Fibroblast of the aortic adventitia (primary cell): ENCODE data around the gene DLGAP1. TPM values are rescaled to one million over a fixed set of nuclear protein-coding genes. Genes with fewer than 3 reads are reported as not detected.

ENCODE experiments used
- DNase-seq: peaks from one replicate; pipeline ENCODE4 v3.0.0-alpha.2; 2010; ENCODE audit warnings: low read depth
- H3K4me3 ChIP-seq: 2 replicates; pipeline ENCODE4 v1.5.1; 2011; ENCODE audit warnings: low read depth, mild to moderate bottlenecking, control low read depth, low read length, moderate library complexity
- CTCF ChIP-seq: IDR thresholded peaks from 2 replicates; pipeline ENCODE4 v1.5.1; 2011; ENCODE audit warnings: mild to moderate bottlenecking, low read length, control low read depth, inconsistent platforms; ENCODE audit not compliant: insufficient read depth
- total RNA-seq: library from RNA; depleted of rRNA; stranded (reverse); fragments of >200 nt; gene quantifications from 2 replicates; pipeline ENCODE4 v1.2.3, GENCODE V29; 2012; ENCODE audit warnings: low replicate concordance

The DLGAP1 gene
- total RNA-seq, 1 donor: 1.4 TPM

- TF ChIP-seq CTCF: no peak
- H3K4me3 ChIP-seq: no peak overlapping the region
- no peak for DNase-seq
Measured at GRCh38 chr18:3920832-3921231, 534.3 kb downstream of the DLGAP1 start.

GRCh38 chr18:3919396-3920061 lies 535.6 kb downstream of the DLGAP1 start:
- TF ChIP-seq CTCF: no peak
- no peak for DNase-seq
- no peak overlapping the region for H3K4me3 ChIP-seq

- TF ChIP-seq CTCF: no peak
- H3K4me3 ChIP-seq: no peak overlapping the region
Measured at GRCh38 chr18:3916082-3916481, 539.0 kb downstream of the DLGAP1 start.

GRCh38 chr18:3914833-3915610 lies 540.1 kb downstream of the DLGAP1 start:
- no peak for DNase-seq
- H3K4me3 ChIP-seq: no peak overlapping the region
- no peak for TF ChIP-seq CTCF

More at GRCh38 chr18:3916082-3916481, 539.0 kb downstream of the DLGAP1 start:
- DNase-seq: no peak

- no peak overlapping the region for H3K4me3 ChIP-seq
- DNase-seq: no peak
- no peak for TF ChIP-seq CTCF
Measured at GRCh38 chr18:3914109-3914508, 541.0 kb downstream of the DLGAP1 start.

GRCh38 chr18:3912705-3913104 lies 542.4 kb downstream of the DLGAP1 start:
- DNase-seq: peak; percentile 42
- no peak for TF ChIP-seq CTCF
- H3K4me3 ChIP-seq: no peak overlapping the region
